GM12878 (cell line): ENCODE data around the gene ELAVL1. TPM values are rescaled to one million over a fixed set of nuclear protein-coding genes. Genes with fewer than 3 reads are reported as not detected.
A peak's percentile ranks its signal among the peaks of the same experiment; 100 is the strongest.

Source experiments
- CTCF ChIP-seq, 3 experiments: IDR thresholded peaks in 2 of 3; conservative IDR thresholded peaks in 1 of 3; 2 replicates each; pipeline ENCODE4 v1.5.1; 2011; ENCODE audit warnings: low read depth in 3 of 3, low read length in 3 of 3, mild to moderate bottlenecking in 3 of 3, control low read depth in 2 of 3, moderate library complexity in 2 of 3, inconsistent platforms in 1 of 3, mixed read lengths in 1 of 3; ENCODE audit not compliant: control insufficient read depth in 2 of 3, insufficient read depth in 1 of 3; ENCODE audit errors: extremely low read depth in 1 of 3
- ELK1 ChIP-seq: IDR thresholded peaks from 2 replicates; pipeline ENCODE4 v1.6.1; 2012; ENCODE audit warnings: low read depth, low read length, improper control_type of control experiment
- ESRRA ChIP-seq: IDR thresholded peaks from 2 replicates; pipeline ENCODE4 v1.6.1; 2012; ENCODE audit warnings: mild to moderate bottlenecking, low read length, improper control_type of control experiment
- IRF4 ChIP-seq: IDR thresholded peaks from 2 replicates; pipeline ENCODE4 v1.6.1; 2011; ENCODE audit warnings: low read depth, low read length
- POLR2AphosphoS2 ChIP-seq: IDR thresholded peaks from 2 replicates; pipeline ENCODE4 v1.6.1; 2011; ENCODE audit warnings: low read depth, mild to moderate bottlenecking, low read length, improper control_type of control experiment, moderate library complexity
- SRF ChIP-seq, 2 experiments: IDR thresholded peaks; 2 replicates each; pipeline ENCODE4 v1.6.1; 2011; ENCODE audit warnings: low read depth in 2 of 2, low read length in 2 of 2, mild to moderate bottlenecking in 1 of 2, moderate library complexity in 1 of 2
- ZBTB33 ChIP-seq: fragments of 450-650 bp; IDR thresholded peaks from 2 replicates; pipeline ENCODE4 v1.6.1; 2017; ENCODE audit warnings: mild to moderate bottlenecking
- ZNF274 ChIP-seq: IDR thresholded peaks from one replicate; pipeline ENCODE4 v1.8.0; 2011; ENCODE audit not compliant: insufficient read length, insufficient read depth
- polyA plus RNA-seq, 11 experiments: library from polyadenylated mRNA; depleted of rRNA in 4 of 11; unstranded in 6 of 11; stranded (reverse) in 5 of 11; fragments of >200 nt; fragmentation: Nextera tagmentation in 4 of 11; fragmentation: Illumina TruSeq in 1 of 11; extraction: Ambion mirVana in 4 of 11; extraction: Trizol in 1 of 11; gene quantifications; 1 replicate in 1 of 11; 2 replicates in 10 of 11; pipeline versions ENCODE4 v1.2.1 to v1.2.3, GENCODE V29; 2011 to 2016; ENCODE audit warnings: inconsistent platforms in 2 of 11, missing spikeins in 2 of 11, low read depth in 1 of 11
- total RNA-seq, 4 experiments: library from RNA; depleted of rRNA in 3 of 4; stranded (reverse); fragments of >200 nt in 3 of 4; fragmentation: Illumina TruSeq in 1 of 4; extraction: Trizol in 1 of 4; gene quantifications; 2 replicates each; pipeline versions ENCODE4 v1.2.1 to v1.2.3, GENCODE V29; 2013 to 2021

The ELAVL1 gene
- total and polyA plus RNA-seq, 10 of the 15 experiments (the other 5 are each of a cell fraction or from before 2014, with no cell fraction given) = 7.4 to 155 (median 70.3) TPM

- TF ChIP-seq ZNF274 = no peak
- TF ChIP-seq IRF4 = no peak
- no peak for TF ChIP-seq CTCF (IDR thresholded peaks at IDR 0.05 in 2 of 3, conservative IDR thresholded peaks at IDR 0.05 in 1 of 3; ENCODE audit: control insufficient read depth in 2 of 3, extremely low read depth in 1 of 3, insufficient read depth in 1 of 3, low read depth in 3 of 3, low read length in 3 of 3)
- TF ChIP-seq ESRRA = peak; percentile 77; the same call in 1 of the 2 replicates
- peak; percentile 91; the same call in 1 of the 2 replicates for TF ChIP-seq POLR2AphosphoS2
- 0 out of 4 replicates have a peak, but pooled peaks of 1 of the 2 experiments have one; percentile 46 for TF ChIP-seq SRF (IDR thresholded peaks at IDR 0.05; ENCODE audit: low read depth in 2 of 2, low read length in 2 of 2)
- no peak for TF ChIP-seq ELK1
- TF ChIP-seq ZBTB33 = no peak
Measured at GRCh38 chr19:7943444-7944176, 61.8 kb downstream of the ELAVL1 start, which contains the start of gene TIMM44 (continued).
